OCI-M2 (cell line): ENCODE data around the gene MRPL53.

ENCODE experiments used
- DNase-seq: peaks from one replicate; lab custom pipeline; 2025; ENCODE audit not compliant: unreplicated experiment; lab: John Stamatoyannopoulos, UW

MRPL53 gene

GRCh38 chr2:74429487-74430451 lies 42.7 kb downstream of the MRPL53 start:
- DNase-seq = no peak

- DNase-seq = no peak
Measured at GRCh38 chr2:74428675-74429074, 43.8 kb downstream of the MRPL53 start.

GRCh38 chr2:74427551-74427950 lies 44.9 kb downstream of the MRPL53 start:
- DNase-seq = no peak

GRCh38 chr2:74426181-74426758 lies 46.2 kb downstream of the MRPL53 start:
- no peak for DNase-seq

- no peak for DNase-seq
Measured at GRCh38 chr2:74425523-74425922, 47.0 kb downstream of the MRPL53 start.

- no peak for DNase-seq
Measured at GRCh38 chr2:74424995-74425406, 47.5 kb downstream of the MRPL53 start.

GRCh38 chr2:74424139-74424992 lies 48.1 kb downstream of the MRPL53 start:
- no peak for DNase-seq

- DNase-seq = no peak
Measured at GRCh38 chr2:74423231-74424095, 49.0 kb downstream of the MRPL53 start.
